Karpas-422 (cell line): Measurements from ENCODE around the gene IL1RAPL2. TPM values are rescaled to one million over a fixed set of nuclear protein-coding genes. Genes with fewer than 3 reads are reported as not detected.

Source experiments
- DNase-seq: peaks from one replicate; pipeline ENCODE4 v3.0.0-alpha.2; 2015
- H2AFZ ChIP-seq: fragments of 200-600 bp; sonication (generic); 2 replicates; pipeline ENCODE4 v1.6.1; 2014; ENCODE audit warnings: antibody characterized with exemption, low read length, mixed read lengths
- H3K27ac ChIP-seq: fragments of 200-600 bp; sonication (generic); 2 replicates; pipeline ENCODE4 v1.5.1; 2014; ENCODE audit warnings: mild to moderate bottlenecking, low read length, moderate library complexity
- H3K27me3 ChIP-seq: fragments of 200-600 bp; sonication (generic); 2 replicates; pipeline ENCODE4 v1.6.1; 2014; ENCODE audit warnings: low read length, mixed read lengths
- H3K36me3 ChIP-seq: fragments of 200-600 bp; sonication (generic); 2 replicates; pipeline ENCODE4 v1.6.1; 2014; ENCODE audit warnings: low read length, mixed read lengths; ENCODE audit not compliant: insufficient read depth
- H3K4me1 ChIP-seq: fragments of 200-600 bp; sonication (generic); 2 replicates; pipeline ENCODE4 v1.6.1; 2014; ENCODE audit warnings: mild to moderate bottlenecking, low read length, mixed read lengths
- H3K4me2 ChIP-seq: fragments of 200-600 bp; sonication (generic); 2 replicates; pipeline ENCODE4 v1.6.1; 2014; ENCODE audit warnings: low read length, low read depth, mild to moderate bottlenecking; ENCODE audit not compliant: poor library complexity, severe bottlenecking
- H3K4me3 ChIP-seq: fragments of 200-600 bp; sonication (generic); 2 replicates; pipeline ENCODE4 v1.5.1; 2014; ENCODE audit warnings: mild to moderate bottlenecking, antibody characterized with exemption, low read length, mixed read lengths
- H3K79me2 ChIP-seq: fragments of 200-600 bp; sonication (generic); 2 replicates; pipeline ENCODE4 v1.6.1; 2014; ENCODE audit warnings: mild to moderate bottlenecking, low read length, mixed read lengths
- H3K9ac ChIP-seq: fragments of 200-600 bp; sonication (generic); 2 replicates; pipeline ENCODE4 v1.6.0; 2014; ENCODE audit warnings: low read length
- H3K9me2 ChIP-seq: fragments of 200-600 bp; sonication (generic), shearing (Covaris generic); replicated peaks from 2 replicates; pipeline ENCODE4 v1.6.0; 2014; ENCODE audit warnings: mild to moderate bottlenecking, low read length, moderate library complexity; ENCODE audit not compliant: insufficient read depth
- H3K9me3 ChIP-seq: fragments of 300-700, 200-600 bp; sonication (generic); 2 replicates; pipeline ENCODE4 v1.6.1; 2014; ENCODE audit warnings: low read length, mixed read lengths
- H4K20me1 ChIP-seq: fragments of 200-600 bp; sonication (generic); 2 replicates; pipeline ENCODE4 v1.6.1; 2014; ENCODE audit warnings: mild to moderate bottlenecking, antibody characterized with exemption, low read length, low read depth; ENCODE audit not compliant: insufficient read depth
- total RNA-seq: library from RNA; depleted of rRNA; stranded (reverse); fragments of >200 nt; shearing (Covaris generic); gene quantifications from 2 replicates; pipeline ENCODE4 v1.2.3, GENCODE V29; 2014; ENCODE audit warnings: low replicate concordance

The IL1RAPL2 gene
- total RNA-seq, 1 experiment from 2014 or later = not detected

DNA sequence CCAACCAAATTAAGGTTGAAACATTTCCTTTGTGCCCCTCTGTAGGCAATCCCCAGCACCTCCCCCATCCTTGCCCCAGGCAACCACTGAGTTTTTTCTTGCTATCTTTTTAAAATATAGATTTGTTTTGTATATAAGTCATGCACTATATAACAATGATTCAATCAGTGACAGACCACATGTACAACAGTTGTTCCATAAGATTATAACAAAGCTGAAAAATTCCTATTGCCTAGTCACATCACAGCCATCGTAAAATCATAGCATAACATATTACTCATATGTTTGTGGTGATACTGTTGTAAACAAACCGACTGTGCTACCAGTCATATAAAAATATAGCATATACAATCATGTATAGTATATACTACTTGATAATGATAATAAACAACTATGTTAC, 1044.4 kb downstream of the IL1RAPL2 start:
- Histone ChIP-seq H3K36me3 (no peaks in the 10 kb centered on the region), H4K20me1 (no peaks in the 10 kb centered on the region), H3K9ac (no peak overlapping the region), H2AFZ (no peak overlapping the region), H3K79me2 (no peaks in the 10 kb centered on the region), H3K4me1 (no peaks in the 10 kb centered on the region), H3K27me3 (no peaks in the 10 kb centered on the region), H3K4me3 (no peak overlapping the region), H3K9me2 (no peaks in the 10 kb centered on the region), H3K27ac (no peak overlapping the region), H3K9me3 (peaks cover 20% of the 10 kb centered on the region), H3K4me2 (no peak overlapping the region)
- no peak for DNase-seq

DNA sequence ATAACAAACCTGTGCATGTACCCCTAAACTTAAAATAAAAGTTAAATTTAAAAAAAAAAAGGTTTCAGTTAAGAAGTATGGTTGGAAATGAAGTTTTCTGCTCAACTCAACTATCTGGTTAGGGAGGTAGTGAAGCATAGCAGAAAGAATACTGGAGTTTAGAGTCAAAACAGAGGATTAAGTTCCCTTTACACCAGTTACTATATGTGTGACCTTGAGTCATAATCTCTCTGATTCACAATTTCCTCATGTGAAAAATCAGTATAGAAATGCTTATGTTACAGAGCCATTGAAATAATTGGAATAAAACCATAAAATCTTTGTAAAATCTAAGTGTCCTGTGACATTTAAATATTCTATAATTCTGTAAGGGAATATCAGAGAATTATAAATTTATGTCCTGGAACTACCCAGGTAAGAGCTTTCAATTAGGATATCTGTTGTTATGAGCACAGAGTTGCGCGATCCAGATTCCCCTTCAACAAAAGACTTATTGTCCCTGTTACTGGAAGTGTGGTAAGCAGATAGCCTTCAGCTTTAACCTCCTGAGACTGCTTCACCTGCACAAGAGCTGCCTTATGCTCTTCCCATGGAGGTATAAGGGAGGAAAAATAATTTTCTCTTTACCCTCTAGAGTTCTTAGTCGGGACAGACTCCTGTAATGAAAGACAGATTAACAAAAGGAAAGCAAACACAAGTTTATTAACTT, 1052.5 kb downstream of the IL1RAPL2 start:
- no peak overlapping the region for H3K27ac ChIP-seq
- H3K9me2 ChIP-seq = no peaks in the 10 kb centered on the region
- no peak overlapping the region for H3K9ac ChIP-seq
- H3K36me3 ChIP-seq = no peaks in the 10 kb centered on the region
- no peaks in the 10 kb centered on the region for H4K20me1 ChIP-seq
- peaks cover under 1% of the 10 kb centered on the region for H3K9me3 ChIP-seq
- H3K4me2 ChIP-seq = no peak overlapping the region
- H3K79me2 ChIP-seq = no peaks in the 10 kb centered on the region
- H3K27me3 ChIP-seq = no peaks in the 10 kb centered on the region
- DNase-seq = no peak
- H3K4me1 ChIP-seq = no peaks in the 10 kb centered on the region
- no peak overlapping the region for H3K4me3 ChIP-seq
- no peak overlapping the region for H2AFZ ChIP-seq

DNA sequence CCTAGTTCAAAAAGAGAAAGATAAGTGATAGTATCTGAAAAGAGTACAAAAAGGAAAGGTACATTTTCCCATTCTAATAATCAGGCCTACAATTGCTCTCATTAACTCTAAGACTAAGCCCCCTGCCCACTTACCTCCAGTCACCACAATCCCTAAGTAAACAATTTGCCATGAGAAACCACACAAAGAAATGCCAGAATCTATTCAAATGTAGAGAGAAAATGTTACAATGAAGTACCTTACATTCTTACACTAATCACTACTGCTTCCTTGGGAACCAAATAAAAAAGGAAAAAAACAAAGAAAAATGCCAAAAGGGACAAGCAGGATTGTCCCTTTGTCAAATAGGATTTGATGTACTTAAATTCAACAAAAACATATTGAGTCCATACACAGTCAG, 1068.2 kb downstream of the IL1RAPL2 start:
- H3K4me2 ChIP-seq = no peak overlapping the region
- H3K27ac ChIP-seq = no peak overlapping the region
- no peaks in the 10 kb centered on the region for H3K27me3 ChIP-seq
- H4K20me1 ChIP-seq = no peaks in the 10 kb centered on the region
- no peak for DNase-seq
- no peaks in the 10 kb centered on the region for H3K9me2 ChIP-seq
- H3K4me3 ChIP-seq = no peak overlapping the region
- H3K4me1 ChIP-seq = no peaks in the 10 kb centered on the region
- no peak overlapping the region for H2AFZ ChIP-seq
- H3K36me3 ChIP-seq = no peaks in the 10 kb centered on the region
- H3K9me3 ChIP-seq = peaks cover 3% of the 10 kb centered on the region; the same call in 1 of the 2 replicates
- no peaks in the 10 kb centered on the region for H3K79me2 ChIP-seq
- no peak overlapping the region for H3K9ac ChIP-seq

DNA sequence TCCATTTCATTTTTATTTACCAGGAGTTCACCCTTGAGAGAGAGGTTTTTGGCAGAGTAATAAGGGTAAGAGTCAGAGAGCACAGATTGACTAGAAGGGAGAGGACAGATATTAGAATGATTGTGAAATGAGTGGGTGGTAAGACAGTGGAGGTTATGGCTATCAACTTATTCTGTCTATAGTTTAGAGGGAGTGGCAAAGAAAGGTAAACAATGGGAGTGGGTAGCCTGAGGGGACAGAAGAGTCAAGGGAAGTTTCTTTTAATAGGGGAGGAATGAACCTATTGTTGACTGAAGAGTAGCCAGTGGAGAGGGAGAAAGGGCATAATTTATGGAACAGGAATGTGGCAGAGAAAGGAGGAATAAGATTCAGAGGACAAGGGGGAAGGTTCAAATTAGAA, 1069.8 kb downstream of the IL1RAPL2 start:
- no peak for DNase-seq
- Histone ChIP-seq H4K20me1 (no peaks in the 10 kb centered on the region), H3K27me3 (no peaks in the 10 kb centered on the region), H3K4me1 (no peaks in the 10 kb centered on the region), H3K4me2 (no peak overlapping the region), H2AFZ (no peak overlapping the region), H3K36me3 (no peaks in the 10 kb centered on the region), H3K4me3 (no peak overlapping the region), H3K9ac (no peak overlapping the region), H3K9me3 (peaks cover 3% of the 10 kb centered on the region; the same call in 1 of the 2 replicates), H3K79me2 (no peaks in the 10 kb centered on the region), H3K9me2 (no peaks in the 10 kb centered on the region), H3K27ac (no peak overlapping the region)

DNA sequence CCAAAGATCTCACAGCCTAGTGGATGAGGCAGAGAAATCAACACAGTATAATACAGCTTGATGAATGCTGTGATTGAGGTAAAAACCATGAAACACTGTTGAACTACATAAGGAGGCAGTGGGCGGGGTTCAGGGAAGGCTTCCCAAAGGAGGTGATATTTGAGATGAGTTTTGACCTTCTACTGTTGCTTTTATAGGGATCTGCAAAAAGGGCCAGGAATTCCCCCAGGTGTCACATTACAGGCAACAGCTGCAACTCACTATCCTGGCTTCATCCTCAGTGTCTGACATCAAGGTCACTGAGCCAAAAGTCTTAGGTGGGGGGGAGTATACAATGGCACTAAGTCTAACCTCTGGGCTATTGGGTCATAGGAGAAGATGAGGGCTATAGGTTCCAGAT, 1070.7 kb downstream of the IL1RAPL2 start:
- H3K79me2 ChIP-seq = no peaks in the 10 kb centered on the region
- H3K27ac ChIP-seq = no peak overlapping the region
- peaks cover 3% of the 10 kb centered on the region; the same call in 1 of the 2 replicates for H3K9me3 ChIP-seq
- H3K9ac ChIP-seq = no peak overlapping the region
- no peaks in the 10 kb centered on the region for H4K20me1 ChIP-seq
- no peaks in the 10 kb centered on the region for H3K36me3 ChIP-seq
- no peaks in the 10 kb centered on the region for H3K4me1 ChIP-seq
- DNase-seq = no peak
- H2AFZ ChIP-seq = no peak overlapping the region
- no peak overlapping the region for H3K4me2 ChIP-seq
- H3K27me3 ChIP-seq = no peaks in the 10 kb centered on the region
- no peak overlapping the region for H3K4me3 ChIP-seq
- no peaks in the 10 kb centered on the region for H3K9me2 ChIP-seq

DNA sequence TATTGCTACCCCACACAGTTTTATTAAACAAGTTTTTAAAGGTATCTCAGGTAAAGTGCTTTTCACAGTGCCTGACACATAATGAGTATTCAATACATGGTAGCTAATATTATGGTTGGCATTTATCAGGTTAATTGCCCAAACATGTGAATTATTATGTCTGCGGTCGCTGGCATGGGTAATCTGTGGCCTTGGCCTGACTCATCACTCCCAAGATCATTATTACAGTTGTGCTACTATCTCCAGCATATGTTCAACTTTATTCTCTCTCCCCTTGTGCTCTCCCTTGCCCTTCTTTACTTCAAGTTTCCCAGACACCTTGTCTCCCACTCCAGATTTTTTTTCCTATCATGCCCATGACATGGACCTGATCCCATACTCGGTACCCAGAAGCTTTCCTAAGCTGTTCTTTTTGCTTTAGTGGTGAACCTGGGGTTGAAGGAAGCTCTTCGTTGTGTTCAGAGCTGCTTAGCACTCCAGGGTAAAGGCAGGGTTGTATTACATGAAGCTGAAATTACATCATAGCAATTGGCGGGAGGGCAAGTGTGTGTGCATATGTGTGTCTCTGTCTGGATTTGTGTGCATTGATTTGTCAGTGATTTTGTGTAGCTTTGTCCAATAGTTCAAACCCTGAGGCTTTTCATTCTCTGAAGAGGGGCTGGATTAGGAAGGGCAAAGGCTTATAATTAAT, 1079.8 kb downstream of the IL1RAPL2 start:
- no peak overlapping the region for H3K9ac ChIP-seq
- H3K4me1 ChIP-seq = no peaks in the 10 kb centered on the region
- no peaks in the 10 kb centered on the region for H3K36me3 ChIP-seq
- no peak overlapping the region for H2AFZ ChIP-seq
- no peaks in the 10 kb centered on the region for H3K9me2 ChIP-seq
- 0 out of 2 replicates have a peak, but pooled peaks cover 4% of the 10 kb centered on the region for H3K9me3 ChIP-seq
- no peak overlapping the region for H3K4me3 ChIP-seq
- H3K27me3 ChIP-seq = no peaks in the 10 kb centered on the region
- H4K20me1 ChIP-seq = no peaks in the 10 kb centered on the region
- H3K4me2 ChIP-seq = no peak overlapping the region
- DNase-seq = no peak
- no peaks in the 10 kb centered on the region for H3K79me2 ChIP-seq
- no peak overlapping the region for H3K27ac ChIP-seq

DNA sequence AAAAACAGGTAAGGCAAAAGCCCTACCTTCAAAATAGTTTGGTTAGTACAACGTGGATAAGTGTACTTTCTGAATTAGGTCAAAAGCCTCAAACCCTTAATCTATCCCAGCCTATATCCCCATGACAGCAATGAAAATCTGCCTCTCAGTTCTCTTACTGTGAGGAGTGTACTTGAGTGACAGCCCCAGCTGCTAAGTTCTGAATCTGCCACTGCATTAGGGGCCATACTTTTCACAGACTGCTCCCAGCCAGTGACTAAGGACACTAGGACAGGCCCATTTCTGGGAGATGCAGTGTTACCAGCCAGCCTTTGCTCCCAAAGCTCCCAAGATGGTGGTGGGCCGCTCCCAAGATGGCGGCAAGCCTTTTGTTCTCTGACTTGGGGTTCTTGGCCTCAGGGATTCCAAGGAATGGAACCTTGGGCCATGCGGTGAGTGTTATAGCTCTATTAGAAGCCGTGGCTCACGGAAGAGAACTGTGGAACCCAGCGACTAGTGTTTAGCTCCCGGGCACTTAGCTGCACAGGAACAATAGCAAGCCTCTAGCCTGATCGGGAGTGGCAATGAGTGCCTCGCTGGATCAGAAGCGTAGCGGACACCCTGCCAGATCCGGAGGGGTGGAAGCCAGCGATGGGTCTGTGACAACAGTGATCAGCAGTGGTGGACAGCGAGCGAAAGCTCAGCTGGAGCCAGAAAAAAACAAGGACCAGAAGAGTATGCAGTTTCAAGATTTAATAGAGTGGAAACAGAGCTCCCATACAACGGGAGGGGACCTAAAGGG, 1080.8 kb downstream of the IL1RAPL2 start:
- Histone ChIP-seq H3K79me2 (no peaks in the 10 kb centered on the region), H3K36me3 (no peaks in the 10 kb centered on the region), H3K27ac (no peak overlapping the region), H3K9me3 (0 out of 2 replicates have a peak, but pooled peaks cover 4% of the 10 kb centered on the region), H3K27me3 (no peaks in the 10 kb centered on the region), H3K9ac (no peak overlapping the region), H2AFZ (no peak overlapping the region), H3K4me3 (no peak overlapping the region), H4K20me1 (no peaks in the 10 kb centered on the region), H3K4me2 (no peak overlapping the region), H3K9me2 (no peaks in the 10 kb centered on the region), H3K4me1 (no peaks in the 10 kb centered on the region)
- DNase-seq = no peak

DNA sequence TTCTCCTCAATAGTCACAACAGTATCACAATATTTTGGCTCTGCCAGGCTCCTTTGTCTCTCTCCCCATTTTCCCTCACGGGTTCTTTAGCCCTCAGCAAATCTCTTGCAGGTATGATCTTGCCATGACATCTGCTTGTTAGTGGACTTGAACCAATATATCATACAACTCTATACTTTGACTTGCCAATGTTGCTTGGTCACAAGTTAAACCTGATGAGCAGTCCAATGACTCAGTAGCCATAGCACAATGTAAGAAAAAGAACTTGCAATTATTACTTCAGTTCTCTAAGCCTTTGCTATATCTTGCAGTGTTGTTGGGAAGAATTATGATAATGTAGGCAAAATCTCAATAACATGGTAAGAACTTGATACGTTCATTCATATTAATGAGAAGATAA, 1081.8 kb downstream of the IL1RAPL2 start:
- H3K27me3 ChIP-seq = no peaks in the 10 kb centered on the region
- H3K4me2 ChIP-seq = no peak overlapping the region
- H3K9me3 ChIP-seq = 0 out of 2 replicates have a peak, but pooled peaks cover 4% of the 10 kb centered on the region
- no peak for DNase-seq
- no peak overlapping the region for H3K27ac ChIP-seq
- H4K20me1 ChIP-seq = no peaks in the 10 kb centered on the region
- no peaks in the 10 kb centered on the region for H3K79me2 ChIP-seq
- no peaks in the 10 kb centered on the region for H3K9me2 ChIP-seq
- H3K36me3 ChIP-seq = no peaks in the 10 kb centered on the region
- H3K4me1 ChIP-seq = no peaks in the 10 kb centered on the region
- no peak overlapping the region for H2AFZ ChIP-seq
- no peak overlapping the region for H3K9ac ChIP-seq
- no peak overlapping the region for H3K4me3 ChIP-seq
